Activated CD4-positive, CD25-positive, alpha-beta regulatory T cell (primary cell): ENCODE results near the gene OPCML.

Experiments used
- DNase-seq, 4 experiments: peaks; one replicate each; lab custom pipeline; 2025; lab: John Stamatoyannopoulos, UW

Gene OPCML

GRCh38 chr11:133026952-133027351 lies 505.3 kb downstream of the OPCML start:
- no peak for DNase-seq

GRCh38 chr11:133024301-133024700 lies 508.0 kb downstream of the OPCML start:
- no peak for DNase-seq

GRCh38 chr11:133023232-133023631 lies 509.1 kb downstream of the OPCML start:
- DNase-seq = no peak

GRCh38 chr11:133021553-133021952 lies 510.7 kb downstream of the OPCML start:
- DNase-seq = no peak

GRCh38 chr11:133020372-133020714 lies 512.0 kb downstream of the OPCML start:
- DNase-seq = no peak

- no peak for DNase-seq
Observed at GRCh38 chr11:133019545-133020371, 512.5 kb downstream of the OPCML start.

- DNase-seq = no peak
Observed at GRCh38 chr11:133015457-133015856, 516.8 kb downstream of the OPCML start.

- no peak for DNase-seq
Observed at GRCh38 chr11:133014337-133014736, 518.0 kb downstream of the OPCML start.

GRCh38 chr11:133012803-133013202 lies 519.5 kb downstream of the OPCML start:
- no peak for DNase-seq

GRCh38 chr11:133011604-133012003 lies 520.7 kb downstream of the OPCML start:
- no peak for DNase-seq

- DNase-seq = no peak
Observed at GRCh38 chr11:133007027-133007584, 525.2 kb downstream of the OPCML start.

GRCh38 chr11:133004369-133004768 lies 527.9 kb downstream of the OPCML start:
- DNase-seq = no peak

GRCh38 chr11:132999516-132999915 lies 532.8 kb downstream of the OPCML start:
- DNase-seq = no peak

GRCh38 chr11:132999031-132999430 lies 533.3 kb downstream of the OPCML start:
- no peak for DNase-seq

GRCh38 chr11:132997396-132997795 lies 534.9 kb downstream of the OPCML start:
- DNase-seq = no peak

GRCh38 chr11:132994966-132995365 lies 537.3 kb downstream of the OPCML start:
- DNase-seq = no peak

GRCh38 chr11:132993991-132994502 lies 538.3 kb downstream of the OPCML start:
- no peak for DNase-seq

GRCh38 chr11:132992838-132993631 lies 539.3 kb downstream of the OPCML start:
- DNase-seq = no peak

- no peak for DNase-seq
Observed at GRCh38 chr11:132988411-132988810, 543.9 kb downstream of the OPCML start.

- DNase-seq = no peak
Observed at GRCh38 chr11:132987936-132988335, 544.4 kb downstream of the OPCML start.

- DNase-seq = no peak
Observed at GRCh38 chr11:132983641-132983978, 548.7 kb downstream of the OPCML start.

- no peak for DNase-seq
Observed at GRCh38 chr11:132982772-132983640, 549.3 kb downstream of the OPCML start.
